Activated gamma-delta T cell treated with Interleukin-2 at 50 U/mL for 16 hours (primary cell): ENCODE results near the gene THRB.
"Not testable (repeated sequence)": the region's sequence is repeated elsewhere in the genome, so short reads cannot be mapped to it uniquely, and the experiment has no call there.

Experiments
- DNase-seq: peaks from one replicate; pipeline ENCODE4 v3.0.0-alpha.2; 2020

Gene THRB

GRCh38 chr3:24400015-24400414 is 94.6 kb downstream of the THRB start:
- DNase-seq = no peak

- DNase-seq = no peak
Measured at GRCh38 chr3:24399614-24400013, 95.0 kb downstream of the THRB start.

- DNase-seq = not testable (repeated sequence)
Measured at GRCh38 chr3:24398712-24399111, 95.9 kb downstream of the THRB start.

- no peak for DNase-seq
Measured at GRCh38 chr3:24396338-24396737, 98.3 kb downstream of the THRB start.

GRCh38 chr3:24394754-24395153 is 99.9 kb downstream of the THRB start:
- DNase-seq = no peak

- no peak for DNase-seq
Measured at GRCh38 chr3:24393316-24393715, 101.3 kb downstream of the THRB start.

GRCh38 chr3:24390169-24391130 is 104.2 kb downstream of the THRB start:
- DNase-seq = no peak

- no peak for DNase-seq
Measured at GRCh38 chr3:24389108-24390090, 105.3 kb downstream of the THRB start.

- DNase-seq = no peak
Measured at GRCh38 chr3:24388611-24389010, 106.0 kb downstream of the THRB start.

GRCh38 chr3:24388159-24388558 is 106.5 kb downstream of the THRB start:
- DNase-seq = no peak

GRCh38 chr3:24387493-24387892 is 107.2 kb downstream of the THRB start:
- no peak for DNase-seq

- DNase-seq = no peak
Measured at GRCh38 chr3:24387000-24387399, 107.7 kb downstream of the THRB start.

- DNase-seq = no peak
Measured at GRCh38 chr3:24386458-24386857, 108.2 kb downstream of the THRB start.

GRCh38 chr3:24385012-24385615 is 109.5 kb downstream of the THRB start:
- DNase-seq = no peak

GRCh38 chr3:24382647-24383046 is 112.0 kb downstream of the THRB start:
- no peak for DNase-seq

GRCh38 chr3:24379936-24380335 is 114.7 kb downstream of the THRB start:
- DNase-seq = no peak

GRCh38 chr3:24378313-24378712 is 116.3 kb downstream of the THRB start:
- no peak for DNase-seq

- no peak for DNase-seq
Measured at GRCh38 chr3:24377218-24377993, 117.2 kb downstream of the THRB start.

GRCh38 chr3:24375947-24376384 is 118.7 kb downstream of the THRB start:
- DNase-seq = no peak

GRCh38 chr3:24374801-24375200 is 119.8 kb downstream of the THRB start:
- no peak for DNase-seq

- DNase-seq = no peak
Measured at GRCh38 chr3:24373198-24373959, 121.3 kb downstream of the THRB start.
